NCI-H69 (cell line): Measurements from ENCODE around the gene BAG3.
"Not testable (repeated sequence)": the region's sequence is repeated elsewhere in the genome, so short reads cannot be mapped to it uniquely, and the experiment has no call there.

Experiments
- DNase-seq: peaks from one replicate; lab custom pipeline; 2025; lab: John Stamatoyannopoulos, UW

The BAG3 gene

DNA sequence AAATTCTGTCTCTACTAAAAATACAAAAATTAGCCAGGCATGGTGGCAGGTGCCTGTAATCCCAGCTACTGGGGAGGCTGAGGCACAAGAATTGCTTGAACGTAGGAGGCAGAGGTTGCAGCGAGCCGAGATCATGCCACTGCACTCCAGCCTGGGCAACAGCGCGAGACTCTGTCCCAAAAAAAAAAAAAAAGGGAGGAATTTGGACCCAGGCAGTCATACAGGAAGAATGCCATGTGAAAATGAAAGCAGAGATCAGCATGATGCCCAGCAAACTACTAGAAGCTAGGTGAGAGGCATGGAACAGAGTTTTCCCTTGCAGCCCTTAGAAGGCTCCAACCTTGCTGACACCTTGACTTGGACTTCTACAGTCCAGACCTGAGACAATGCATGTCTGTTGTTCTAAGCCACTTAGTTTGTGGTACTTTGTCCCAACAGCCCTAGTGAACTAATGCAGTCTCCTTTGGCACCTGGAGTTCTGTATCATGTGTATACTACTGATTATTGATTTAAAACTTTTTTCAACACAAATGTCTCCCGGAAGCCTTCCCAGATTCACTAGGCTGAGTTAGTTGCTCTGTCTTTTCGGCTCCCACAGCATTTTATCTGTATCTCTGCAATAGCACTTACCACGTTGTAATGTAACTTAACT is 10.2 kb upstream of the BAG3 start:
- DNase-seq = no peak

DNA sequence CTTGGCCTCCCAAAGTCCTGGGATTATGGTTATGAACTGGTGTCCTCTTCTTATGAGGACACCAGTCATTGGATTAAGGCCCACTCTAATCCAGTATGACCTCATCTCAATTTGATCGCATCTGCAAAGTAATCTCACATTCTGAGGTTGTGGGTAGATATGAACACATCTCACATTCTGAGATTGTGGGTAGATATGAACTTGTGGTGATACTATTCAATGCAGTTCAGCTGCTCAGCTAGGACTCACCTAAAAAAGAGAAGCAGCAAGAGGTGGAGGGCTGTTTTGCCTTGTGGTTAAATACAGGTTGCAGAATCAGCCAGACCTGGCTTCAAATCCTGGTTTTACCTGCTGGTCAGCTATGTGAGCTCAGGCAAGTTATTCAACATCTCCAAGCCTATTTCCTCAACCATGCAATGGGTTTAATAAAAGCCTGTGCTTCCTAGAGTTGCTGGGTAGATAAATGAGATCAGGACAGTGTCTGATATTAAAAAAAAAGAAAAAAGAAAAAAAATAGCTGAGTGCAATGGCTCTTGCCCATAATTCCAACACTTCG is 8.5 kb upstream of the BAG3 start:
- DNase-seq = no peak

DNA sequence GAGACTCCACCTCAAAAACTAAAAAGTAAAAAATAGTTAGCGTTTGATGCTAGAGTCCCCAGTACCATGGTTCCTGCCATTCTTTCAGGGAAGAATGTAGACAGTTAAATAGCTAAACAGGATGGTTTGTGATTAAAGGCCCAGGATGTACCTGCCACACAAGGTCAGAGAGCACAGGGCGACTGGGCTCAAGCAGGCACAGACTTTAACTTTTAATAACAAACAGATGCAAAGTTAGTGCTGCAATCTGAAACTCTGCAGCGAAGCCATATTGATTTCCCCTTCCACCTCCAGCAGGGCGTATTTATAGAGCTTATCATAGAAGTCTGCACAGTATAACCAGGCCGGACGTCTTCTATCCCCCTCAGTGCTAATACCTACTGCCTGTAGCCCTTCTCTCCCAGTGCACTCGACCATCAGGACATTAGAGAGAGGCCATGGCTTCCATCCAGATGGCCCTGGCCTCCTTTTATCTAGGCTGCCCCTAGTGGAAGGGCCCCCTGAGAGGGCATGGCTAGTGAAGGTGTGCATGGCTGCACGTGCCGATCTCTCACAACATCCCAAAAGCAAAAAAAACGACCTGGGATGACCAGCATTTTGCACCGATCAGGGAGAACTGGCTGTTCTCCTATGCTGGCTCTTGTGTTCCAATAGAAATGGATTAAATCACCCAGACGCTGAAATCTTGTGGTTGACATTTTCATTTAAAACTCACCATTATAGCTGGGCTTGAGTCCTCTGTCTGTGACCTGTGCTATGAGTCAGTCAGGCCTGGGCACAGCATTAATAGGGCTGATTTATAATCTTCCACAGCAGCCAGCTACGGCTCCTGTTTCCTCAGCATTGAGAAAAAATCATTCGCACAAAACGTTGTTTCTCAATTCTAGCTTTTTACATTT is 7.6 kb upstream of the BAG3 start:
- DNase-seq = no peak

DNA sequence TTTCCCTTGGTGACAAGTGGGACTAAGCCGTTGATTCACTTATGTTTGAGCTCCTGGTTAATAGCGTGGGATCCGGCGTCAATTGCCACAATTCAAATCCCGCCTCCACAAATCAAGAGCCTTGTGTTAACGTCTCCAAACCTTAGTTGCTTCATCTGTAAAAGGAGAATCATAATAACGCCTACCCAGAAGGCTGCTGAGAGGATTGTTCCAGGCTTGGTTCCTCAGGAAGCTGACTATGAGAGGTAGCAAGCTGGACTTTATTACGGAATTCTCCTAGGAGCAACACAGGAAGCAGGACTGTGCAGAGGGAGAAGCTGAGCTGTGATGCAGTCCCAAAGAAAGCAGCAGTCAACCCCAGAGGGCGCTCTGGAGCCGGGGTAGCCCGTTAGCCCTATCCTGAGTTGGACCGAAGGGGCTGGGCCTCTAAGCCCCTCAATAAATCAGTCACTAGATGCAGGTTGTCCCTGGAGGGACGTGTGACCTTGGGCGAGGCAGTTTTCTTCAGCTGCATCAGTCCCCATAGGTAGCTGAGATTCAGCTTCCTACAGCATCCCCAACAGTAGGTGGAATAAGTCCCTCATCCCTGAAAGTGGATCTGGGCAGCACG is 6.9 kb upstream of the BAG3 start:
- peak; percentile 35 for DNase-seq

DNA sequence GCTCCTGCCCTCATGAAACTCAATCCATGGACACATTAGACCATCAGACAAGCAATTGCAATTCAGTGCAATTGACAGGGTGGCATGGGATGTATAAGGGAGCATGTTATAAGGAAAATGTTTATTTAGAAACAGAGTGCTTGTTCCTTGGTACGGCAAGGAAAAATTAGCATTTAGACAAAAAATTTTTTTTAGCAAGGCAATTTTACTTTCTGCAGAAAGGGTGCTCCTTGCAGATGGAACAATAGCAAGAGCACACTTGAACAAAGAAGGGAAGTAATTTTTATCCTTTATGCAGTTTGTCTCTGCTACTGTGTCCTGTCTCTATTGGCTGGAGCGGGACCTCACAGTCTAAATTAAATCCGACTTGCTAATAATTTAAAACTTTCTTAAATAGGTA is 6.2 kb upstream of the BAG3 start:
- DNase-seq = no peak

DNA sequence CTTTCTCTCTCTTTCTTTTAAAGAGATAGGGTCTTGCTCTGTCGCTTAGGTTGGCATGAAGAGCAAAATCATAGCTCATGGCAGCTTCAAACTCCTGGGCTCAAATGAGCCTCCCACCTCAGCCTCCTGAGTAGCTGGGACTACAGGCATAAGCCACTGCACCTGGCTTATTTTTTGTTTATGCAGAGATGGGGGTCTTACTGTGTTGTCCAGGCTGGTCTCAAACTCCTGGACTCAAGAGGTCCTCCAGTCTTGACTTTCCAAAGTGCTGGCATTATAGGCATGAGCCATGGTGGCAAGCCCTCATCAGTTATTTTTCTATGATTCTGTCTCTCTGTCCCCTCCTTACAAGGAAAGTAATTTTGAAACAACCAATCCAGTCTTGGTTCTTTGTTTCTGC is 1.1 kb upstream of the BAG3 start:
- DNase-seq = no peak

DNA sequence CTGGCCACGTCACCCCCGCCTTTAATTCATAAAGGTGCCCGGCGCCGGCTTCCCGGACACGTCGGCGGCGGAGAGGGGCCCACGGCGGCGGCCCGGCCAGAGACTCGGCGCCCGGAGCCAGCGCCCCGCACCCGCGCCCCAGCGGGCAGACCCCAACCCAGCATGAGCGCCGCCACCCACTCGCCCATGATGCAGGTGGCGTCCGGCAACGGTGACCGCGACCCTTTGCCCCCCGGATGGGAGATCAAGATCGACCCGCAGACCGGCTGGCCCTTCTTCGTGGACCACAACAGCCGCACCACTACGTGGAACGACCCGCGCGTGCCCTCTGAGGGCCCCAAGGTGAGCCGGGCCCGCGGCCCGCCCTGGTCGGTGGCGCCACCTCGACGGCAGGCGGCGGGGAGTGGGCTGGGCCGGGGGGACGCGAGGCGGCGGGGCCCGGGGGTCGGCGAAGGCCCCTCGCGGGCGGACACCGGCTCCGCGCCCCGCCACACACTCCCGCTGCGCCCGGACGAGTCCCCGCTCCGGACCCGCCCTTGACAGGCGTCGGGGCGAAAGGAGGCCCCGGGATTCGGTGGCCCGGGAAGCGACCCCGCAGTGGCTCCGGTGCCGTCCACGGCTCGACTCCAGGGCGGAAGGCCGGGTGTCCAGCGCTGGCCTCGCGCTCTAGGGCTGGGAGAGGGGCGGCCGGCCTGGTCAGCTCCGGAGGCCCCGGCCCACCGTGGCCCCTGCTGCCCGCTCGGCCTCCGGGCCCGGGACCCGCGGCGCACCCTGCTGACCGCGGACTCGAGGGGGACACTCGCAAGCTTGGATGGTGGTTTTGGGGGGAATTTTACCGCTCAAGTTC is 557 bp downstream of the BAG3 start:
- DNase-seq = peak; percentile 30

DNA sequence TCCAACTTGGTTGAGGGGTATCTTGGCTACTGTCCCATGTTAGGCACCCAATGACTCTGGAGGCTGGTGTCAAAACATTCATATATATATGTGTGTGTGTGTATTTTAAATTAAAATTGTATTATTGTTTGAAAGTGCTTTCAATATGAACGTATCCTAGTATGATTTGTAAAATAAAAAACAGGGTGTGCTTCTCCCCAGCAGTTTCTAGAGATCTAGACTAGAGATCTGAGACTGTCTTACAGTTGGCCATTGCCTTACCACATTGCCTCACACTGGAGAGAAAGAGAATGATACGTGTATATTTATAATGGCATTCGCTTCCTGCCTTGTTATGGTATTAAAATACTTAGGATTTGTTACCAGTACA is 1.2 kb downstream of the BAG3 start:
- DNase-seq = peak; percentile 61

DNA sequence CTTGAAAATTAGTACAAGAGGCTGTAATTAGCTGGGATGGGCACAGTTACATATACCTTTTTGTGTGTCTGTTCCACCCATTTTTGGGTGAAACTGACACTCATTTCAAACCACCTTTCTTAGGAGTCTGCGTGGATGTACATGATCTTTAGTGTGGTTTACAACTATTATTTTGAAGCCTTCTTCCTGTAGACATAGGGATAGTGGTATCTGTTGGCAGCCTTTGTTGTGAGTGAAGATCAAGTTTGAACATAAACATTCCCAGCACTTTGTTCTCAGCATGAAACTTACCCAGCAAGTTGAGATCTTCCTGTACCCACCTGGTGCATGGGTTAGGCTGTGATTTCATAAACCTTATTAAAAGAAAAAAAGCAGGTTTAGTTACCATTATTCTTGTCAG is 2.0 kb downstream of the BAG3 start:
- DNase-seq = peak; percentile 16

DNA sequence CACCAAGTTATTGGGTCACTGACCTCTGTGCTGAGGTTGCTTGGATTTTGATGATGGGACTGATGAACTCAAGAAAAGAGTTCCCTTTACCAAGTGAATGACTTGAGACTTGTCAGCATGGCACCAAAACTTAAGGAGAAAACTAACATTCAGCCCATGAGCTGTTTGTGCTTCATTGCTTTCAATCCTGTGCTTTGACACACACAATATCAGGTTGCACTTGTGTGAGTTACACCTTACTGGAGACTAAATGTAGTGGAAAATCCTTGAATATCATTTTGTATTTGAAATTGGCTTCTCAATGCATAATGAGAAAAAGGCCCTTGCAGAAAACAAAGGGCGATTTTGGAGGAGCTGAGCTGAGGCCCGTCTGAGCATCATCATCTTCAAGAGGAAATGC is 2.7 kb downstream of the BAG3 start:
- DNase-seq = peak; percentile 12

DNA sequence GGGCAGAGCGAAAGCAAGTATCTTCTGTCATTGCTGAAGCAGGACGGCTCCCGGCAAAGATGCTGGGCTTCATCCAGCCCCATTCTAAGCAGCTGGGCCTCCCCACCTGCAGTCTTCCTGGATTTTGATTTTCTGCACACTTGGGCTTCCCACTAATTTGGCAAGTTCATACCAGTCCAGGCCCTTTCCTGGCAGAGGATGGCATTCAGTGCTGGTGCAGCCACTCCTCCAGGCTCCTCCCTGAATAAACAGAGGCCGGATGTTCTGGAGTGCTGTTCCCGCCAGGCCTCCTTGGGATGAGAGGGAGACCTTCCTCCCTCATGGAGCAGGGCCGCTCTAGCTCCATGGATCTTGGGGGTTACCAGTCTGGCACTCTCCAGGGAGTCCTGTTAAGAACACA is 3.4 kb downstream of the BAG3 start:
- DNase-seq = peak; percentile 77

DNA sequence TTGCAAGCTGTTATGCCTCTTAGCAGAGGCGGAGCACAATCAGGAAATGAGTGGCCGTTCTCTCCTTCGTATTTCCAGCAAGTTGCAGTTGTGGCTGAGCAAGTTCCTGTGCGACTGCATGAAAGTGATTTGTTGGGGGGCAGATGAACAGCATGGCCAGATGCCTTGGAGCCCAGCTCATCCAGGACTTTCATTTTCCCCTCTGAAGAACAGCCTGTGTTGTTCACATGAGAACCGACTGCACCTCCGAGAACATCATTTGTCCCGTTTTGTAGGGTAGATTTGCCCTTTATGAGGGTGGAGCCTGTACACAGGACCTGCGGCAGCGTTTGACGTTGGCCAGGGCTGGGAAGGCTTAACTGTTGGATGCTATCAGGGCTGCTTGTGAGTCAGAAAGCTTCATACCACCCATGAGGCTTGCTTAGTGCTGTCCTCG is 4.4 kb downstream of the BAG3 start:
- no peak for DNase-seq

DNA sequence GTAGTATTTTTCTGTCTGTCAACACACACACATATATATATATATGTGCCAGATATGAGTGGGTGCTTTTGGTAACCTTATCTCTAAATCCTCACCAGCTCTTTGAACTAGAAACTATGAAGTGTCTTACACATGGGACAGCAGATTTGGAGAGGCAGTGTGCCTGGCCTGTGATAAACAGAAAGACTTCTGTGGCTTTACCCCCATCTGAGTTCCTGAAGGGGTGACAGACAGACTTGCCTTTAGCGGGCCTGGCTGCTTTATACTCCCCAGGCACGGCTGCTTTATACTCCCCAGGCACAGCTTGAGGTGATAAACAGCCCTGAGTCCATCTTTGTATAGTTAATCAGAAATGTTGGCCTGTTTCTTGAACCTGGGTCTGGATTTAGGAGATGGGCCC is 5.6 kb downstream of the BAG3 start:
- DNase-seq = no peak

DNA sequence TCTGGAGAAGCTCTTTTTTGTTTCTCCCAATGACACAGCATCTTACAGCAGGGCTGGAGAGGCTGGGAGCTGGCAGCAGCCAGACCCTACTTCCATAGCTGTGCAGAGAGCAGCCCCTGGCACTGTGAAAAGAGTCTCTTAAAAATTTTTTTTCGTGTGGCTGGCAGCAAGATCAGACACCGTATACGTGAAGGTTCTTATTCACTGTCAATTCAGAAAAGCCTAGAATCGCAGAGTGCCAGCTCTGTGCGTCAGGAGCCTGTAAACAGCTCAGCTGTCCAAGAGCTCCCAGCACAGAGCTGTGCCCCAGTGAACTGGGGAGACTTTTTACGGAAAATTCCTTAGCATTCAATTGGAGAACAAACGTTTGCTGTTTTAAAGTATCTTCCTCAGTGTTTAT is 6.5 kb downstream of the BAG3 start:
- DNase-seq = no peak

DNA sequence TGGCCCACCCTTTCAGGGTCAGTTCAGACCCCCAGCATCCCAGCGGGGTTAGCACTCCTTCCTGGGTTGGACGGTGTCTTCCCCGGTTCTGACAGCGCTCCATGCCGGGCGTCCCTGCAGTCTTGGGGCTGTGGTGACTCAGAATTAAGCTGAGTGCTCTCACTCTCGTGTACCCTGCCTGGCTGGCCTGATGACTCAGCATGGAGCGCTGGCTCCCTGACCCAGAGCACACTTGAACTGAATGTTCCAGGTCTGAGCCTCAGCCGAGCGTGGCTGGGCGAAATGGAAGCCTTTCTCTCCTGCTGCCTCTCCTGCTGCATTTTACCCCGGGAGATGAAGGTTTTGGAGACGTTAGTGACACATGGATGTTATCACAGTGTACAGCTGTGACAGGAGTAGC is 7.1 kb downstream of the BAG3 start:
- DNase-seq = no peak

DNA sequence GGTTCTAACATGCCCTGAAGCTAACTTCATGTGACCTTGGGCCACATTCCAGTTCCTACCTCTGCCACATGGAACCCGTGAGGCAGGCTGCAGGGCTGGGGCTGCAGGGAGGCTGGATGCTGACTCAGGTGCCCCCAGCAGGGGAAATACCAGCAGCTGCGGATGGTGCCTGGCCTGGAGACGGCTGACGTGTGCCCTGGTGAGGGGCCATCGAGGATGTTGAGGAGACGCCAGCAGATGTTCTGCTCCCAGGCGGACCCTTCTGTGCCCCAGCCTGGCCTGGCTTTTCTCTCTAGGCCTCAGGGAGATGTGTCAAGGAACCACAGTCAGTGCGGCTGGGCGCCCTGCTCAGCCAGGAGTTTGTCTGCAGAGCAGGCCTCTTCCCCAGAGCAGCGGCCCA is 8.8 kb downstream of the BAG3 start:
- DNase-seq = no peak

DNA sequence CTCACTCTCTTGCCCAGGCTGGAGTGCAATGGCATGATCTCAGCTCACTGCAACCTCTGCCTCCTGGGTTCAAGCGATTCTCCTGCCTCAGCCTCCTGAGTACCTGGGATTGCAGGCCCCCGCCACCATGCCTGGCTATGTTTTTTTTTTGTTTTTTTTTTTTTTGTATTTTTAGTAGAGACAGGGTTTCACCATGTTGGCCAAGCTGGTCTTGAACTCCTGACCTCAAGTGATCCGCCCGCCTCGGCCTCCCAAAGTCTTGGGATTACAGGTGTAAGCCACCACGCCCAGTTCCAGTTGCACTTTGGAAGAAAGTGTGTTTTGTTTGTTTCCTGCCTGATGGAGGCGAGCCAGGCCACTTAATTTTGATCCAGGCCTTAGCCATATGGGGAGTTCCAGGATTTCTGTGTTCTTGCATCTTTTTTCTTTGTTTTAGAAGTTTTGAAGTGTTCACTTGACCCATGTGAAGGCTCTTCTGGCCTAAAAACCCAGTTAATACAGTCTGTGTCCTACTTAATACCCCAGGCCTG is 11.0 kb downstream of the BAG3 start:
- not testable (repeated sequence) for DNase-seq

DNA sequence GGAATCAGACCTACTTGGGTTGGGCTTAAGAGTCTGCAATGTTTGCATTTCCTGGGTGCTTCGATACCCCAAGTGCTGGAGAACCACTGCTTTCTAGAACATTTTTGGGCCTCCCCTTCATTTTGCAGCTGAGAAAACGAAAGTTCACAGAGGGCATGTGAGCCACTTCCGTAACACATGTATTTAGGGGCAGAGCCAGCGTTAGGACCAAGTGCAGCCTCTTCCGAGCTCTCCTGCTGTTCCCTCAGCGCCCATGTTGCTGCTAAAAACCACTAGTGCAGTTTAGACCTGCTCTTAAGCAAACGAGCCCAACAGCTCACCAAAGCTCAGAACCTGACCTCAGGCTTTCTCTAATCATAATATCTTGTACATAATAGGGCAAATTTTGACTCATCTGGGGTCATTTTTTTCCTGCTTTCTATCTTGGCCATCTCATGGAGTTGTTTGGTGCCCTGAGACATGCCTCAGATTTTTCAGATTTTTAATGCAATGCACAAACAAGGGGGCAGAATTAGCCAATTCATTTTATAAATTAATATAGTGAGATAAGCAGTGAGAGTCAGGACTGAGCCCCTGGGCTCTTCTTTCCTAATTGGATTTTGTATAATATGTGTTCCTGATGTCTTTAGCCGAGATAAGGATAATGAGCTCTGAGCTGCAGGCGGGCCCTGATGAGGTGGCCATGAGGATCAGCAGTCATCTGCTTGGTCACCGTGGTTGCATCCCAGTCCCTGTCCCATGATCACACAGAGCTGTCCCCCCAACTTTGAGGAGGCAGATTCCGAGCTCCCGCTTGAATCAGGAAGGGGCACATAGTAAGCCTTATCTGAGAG is 12.9 kb downstream of the BAG3 start:
- no peak for DNase-seq

DNA sequence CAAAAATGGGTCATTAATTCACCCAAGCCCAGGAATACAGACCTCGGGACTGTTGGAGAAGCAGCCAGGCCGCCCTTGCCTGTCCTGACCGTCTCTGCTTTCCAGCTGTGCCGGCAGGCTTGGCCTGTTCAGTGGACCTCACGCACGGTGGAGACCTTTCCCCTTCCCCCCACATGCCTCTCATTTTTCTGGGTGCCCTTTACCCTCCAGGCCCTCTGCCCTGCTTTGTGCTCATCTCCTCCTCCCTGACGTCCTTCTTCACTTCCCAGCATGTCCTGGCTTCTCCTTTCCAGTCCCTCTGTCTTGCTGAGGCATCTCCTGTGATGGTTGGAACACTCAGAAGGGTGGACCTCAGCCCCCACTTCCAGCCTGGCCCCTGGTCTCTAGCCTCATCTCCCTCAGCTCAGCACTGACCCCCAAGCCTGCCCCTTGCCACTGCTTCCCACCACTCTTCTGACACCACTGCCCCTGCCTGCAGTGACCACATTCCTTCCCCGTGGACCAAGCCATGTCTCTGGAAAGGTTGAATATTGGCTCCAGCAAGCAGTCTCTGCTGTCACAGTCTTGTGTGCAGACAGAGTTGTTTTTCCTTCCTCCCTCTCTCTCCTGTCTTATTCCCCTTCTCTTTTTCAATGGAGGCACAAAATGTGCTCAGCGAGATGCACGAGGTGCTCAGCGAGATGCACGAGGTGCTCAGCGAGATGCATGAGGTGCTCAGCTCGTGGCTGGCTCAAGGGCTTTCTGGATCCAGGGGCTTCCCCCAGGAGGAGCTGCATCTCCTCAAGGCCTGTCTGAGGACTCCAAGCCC is 14.9 kb downstream of the BAG3 start:
- no peak for DNase-seq

DNA sequence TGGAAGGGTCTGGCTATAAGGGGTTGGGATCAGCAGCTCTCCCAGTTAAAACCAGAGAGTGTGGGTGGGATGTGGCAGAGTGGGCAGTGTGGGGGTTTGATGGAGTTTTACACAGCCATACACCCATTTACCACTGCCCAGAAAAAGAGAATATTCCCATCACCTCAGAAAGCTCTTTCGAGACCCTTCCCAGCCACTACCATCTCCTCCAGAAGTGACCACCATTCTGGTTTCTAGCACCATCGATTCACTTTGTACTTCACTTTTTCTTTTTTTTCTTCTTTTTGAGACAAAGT is 15.5 kb downstream of the BAG3 start:
- DNase-seq = no peak
